AG10803 (cell line): ENCODE data around the gene FGF18.
"Not testable (repeated sequence)": the region's sequence is repeated elsewhere in the genome, so short reads cannot be mapped to it uniquely, and the experiment has no call there.

Experiments used
- DNase-seq: peaks from one replicate; pipeline ENCODE4 v3.0.0; 2010; ENCODE audit warnings: low read depth
- H3K4me3 ChIP-seq: 2 replicates; pipeline ENCODE4 v1.5.1; 2011; ENCODE audit warnings: mild to moderate bottlenecking, low read length, control low read depth
- TF ChIP-seq, protein P1 (sequence below): conservative IDR thresholded peaks from 2 replicates; pipeline ENCODE4 v1.5.1; 2011; ENCODE audit warnings: mild to moderate bottlenecking, low read length, control low read depth, inconsistent platforms

The FGF18 gene

GRCh38 chr5:171418982-171419687, at the start of gene FGF18:
Gene FGF18 (plus strand): TSS chr5:171419647. CDS start chr5:171420200, 553 bp downstream.
- peak within 1 kb of the TSS; percentile 47 for H3K4me3 ChIP-seq
- TF ChIP-seq, protein P1, sequence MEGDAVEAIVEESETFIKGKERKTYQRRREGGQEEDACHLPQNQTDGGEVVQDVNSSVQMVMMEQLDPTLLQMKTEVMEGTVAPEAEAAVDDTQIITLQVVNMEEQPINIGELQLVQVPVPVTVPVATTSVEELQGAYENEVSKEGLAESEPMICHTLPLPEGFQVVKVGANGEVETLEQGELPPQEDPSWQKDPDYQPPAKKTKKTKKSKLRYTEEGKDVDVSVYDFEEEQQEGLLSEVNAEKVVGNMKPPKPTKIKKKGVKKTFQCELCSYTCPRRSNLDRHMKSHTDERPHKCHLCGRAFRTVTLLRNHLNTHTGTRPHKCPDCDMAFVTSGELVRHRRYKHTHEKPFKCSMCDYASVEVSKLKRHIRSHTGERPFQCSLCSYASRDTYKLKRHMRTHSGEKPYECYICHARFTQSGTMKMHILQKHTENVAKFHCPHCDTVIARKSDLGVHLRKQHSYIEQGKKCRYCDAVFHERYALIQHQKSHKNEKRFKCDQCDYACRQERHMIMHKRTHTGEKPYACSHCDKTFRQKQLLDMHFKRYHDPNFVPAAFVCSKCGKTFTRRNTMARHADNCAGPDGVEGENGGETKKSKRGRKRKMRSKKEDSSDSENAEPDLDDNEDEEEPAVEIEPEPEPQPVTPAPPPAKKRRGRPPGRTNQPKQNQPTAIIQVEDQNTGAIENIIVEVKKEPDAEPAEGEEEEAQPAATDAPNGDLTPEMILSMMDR = no peak
- DNase-seq = peak; percentile 28

DNA sequence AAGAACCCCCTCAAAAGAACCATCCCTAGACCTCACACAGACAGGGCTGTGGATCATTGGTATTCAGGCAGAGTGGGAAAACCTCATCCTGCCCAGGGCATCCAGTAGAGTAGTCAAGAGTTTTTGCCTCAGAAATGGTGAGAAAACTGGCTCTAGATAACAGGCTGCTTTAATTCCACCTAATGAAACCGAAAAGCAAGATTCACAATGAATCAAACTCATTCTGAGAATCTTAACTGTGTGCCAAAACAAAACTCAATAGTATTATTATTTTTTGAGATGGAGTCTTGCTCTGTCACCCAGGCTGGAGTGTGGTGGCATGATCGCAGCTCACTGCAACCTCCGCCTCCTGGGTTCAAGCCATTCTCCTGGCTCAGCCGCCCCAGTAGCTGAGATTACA, 49.5 kb upstream of the FGF18 start:
- TF ChIP-seq, protein P1 = no peak
- H3K4me3 ChIP-seq = no peak overlapping the region
- no peak for DNase-seq

- not testable (repeated sequence) for DNase-seq, H3K4me3 ChIP-seq
These were observed 48.6 kb upstream of the FGF18 start for GRCh38 chr5:171370881-171371280.

DNA sequence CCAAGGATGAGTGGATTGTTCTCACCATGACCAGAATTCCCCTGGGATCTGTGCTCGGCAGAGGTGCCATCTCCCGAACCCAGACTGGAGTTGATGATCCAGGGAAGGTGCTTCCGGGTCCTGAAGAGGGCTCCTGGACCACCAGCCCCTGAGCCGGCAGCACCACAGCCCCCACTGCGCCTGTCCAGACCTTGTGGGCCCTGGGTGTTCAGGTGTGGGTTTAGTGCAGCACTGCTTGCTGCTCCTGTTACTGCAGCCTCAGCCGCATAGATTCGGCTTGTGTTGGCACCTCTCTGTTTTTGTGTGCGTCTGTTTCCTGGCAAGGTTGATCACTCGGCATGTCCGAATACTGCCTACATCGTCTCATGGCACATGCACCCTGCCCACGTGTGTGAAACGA, 48.1 kb upstream of the FGF18 start:
- DNase-seq = no peak
- TF ChIP-seq, protein P1 = no peak
- no peak overlapping the region for H3K4me3 ChIP-seq

GRCh38 chr5:171379961-171380360, 39.5 kb upstream of the FGF18 start:
- no peak for DNase-seq
- TF ChIP-seq, protein P1 = no peak
- H3K4me3 ChIP-seq = no peak overlapping the region

- DNase-seq = not testable (repeated sequence)
These were observed 35.0 kb upstream of the FGF18 start for GRCh38 chr5:171384416-171384815.

GRCh38 chr5:171384999-171385398, 34.4 kb upstream of the FGF18 start:
- not testable (repeated sequence) for H3K4me3 ChIP-seq

More at GRCh38 chr5:171384416-171384815, 35.0 kb upstream of the FGF18 start:
- not testable (repeated sequence) for H3K4me3 ChIP-seq

DNA sequence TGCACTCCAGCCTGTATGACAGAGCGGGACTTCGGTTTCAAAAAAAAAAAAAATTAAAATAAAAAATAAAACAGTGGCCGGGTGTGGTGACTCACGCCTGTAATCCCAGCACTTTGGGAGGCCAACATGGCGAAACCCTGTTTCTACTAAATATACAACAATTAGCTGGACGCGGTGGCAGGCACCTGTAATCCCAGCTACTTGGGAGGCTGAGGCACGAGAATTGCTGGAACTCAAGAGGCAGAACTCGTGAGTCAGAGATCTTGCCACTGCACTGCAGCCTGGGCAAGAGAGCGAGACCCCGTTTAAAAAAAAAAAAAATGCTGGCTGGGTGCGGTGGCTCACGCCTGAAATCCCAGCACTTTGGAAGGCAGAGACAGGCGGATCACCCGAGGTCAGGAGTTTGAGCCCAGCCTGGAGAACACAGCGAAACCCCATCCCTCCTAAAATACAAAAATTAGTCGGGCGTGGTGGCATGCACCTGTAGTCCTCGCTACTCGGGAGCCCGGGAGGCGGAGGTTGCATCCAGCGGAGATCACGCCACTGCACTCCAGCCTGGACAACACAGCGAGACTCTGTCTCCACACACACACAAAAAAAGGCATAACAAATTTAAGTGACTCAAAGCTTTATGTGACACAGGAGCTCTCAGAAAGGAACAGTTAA, 33.3 kb upstream of the FGF18 start:
- no peak overlapping the region for H3K4me3 ChIP-seq
- TF ChIP-seq, protein P1 = no peak
- DNase-seq = no peak

More at GRCh38 chr5:171384999-171385398, 34.4 kb upstream of the FGF18 start:
- not testable (repeated sequence) for DNase-seq
